GM21528 (cell line): Measurements from ENCODE around the gene RSL1D1.
"Not testable (repeated sequence)": the region's sequence is repeated elsewhere in the genome, so short reads cannot be mapped to it uniquely, and the experiment has no call there.

Source experiments
- ATAC-seq: cut with Tn5 transposase; IDR thresholded peaks from one replicate; pipeline ENCODE4 v1.9.1; 2021; ENCODE audit warnings: mild to moderate bottlenecking, moderate library complexity; ENCODE audit not compliant: unreplicated experiment, low FRiP score

Gene RSL1D1

DNA sequence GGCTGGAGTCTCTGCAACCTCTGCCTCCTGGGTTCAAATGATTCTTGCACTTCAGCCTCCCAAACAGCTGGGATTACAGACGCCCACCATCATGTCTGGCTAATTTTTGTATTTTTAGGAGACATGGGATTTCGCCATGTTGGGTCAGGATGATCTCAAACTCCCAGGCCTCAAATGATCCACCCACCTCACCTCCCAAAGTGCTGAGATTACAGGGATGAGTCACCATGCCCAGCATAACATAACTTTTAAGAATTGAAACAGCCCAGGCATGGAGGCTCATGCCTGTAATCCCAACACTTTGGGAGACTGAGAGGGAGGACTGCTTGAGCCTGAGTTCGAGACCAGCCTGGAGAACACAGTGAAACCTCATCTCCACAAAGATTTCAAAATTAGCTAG lies 2.5 kb downstream of the RSL1D1 start:
- no peak for ATAC-seq

DNA sequence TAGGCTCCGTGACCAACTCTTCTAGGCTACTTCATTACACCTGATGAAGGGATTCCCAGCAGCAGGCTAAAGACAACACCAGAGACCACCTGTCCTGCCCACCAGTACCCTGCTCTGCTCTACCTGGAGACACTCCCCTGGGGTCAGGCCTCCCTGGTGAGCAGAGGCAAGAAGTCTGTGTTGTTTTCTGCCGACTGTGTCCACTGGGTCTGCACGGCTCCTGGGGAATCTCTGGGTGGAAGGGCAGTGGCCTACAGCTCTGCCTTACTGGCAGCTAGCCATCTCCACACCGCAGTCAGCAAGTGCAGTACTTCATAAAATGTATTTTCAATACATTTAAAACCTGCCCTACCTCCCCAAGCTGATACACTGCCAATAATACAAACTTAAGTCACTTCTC lies 6.8 kb downstream of the RSL1D1 start:
- no peak for ATAC-seq

DNA sequence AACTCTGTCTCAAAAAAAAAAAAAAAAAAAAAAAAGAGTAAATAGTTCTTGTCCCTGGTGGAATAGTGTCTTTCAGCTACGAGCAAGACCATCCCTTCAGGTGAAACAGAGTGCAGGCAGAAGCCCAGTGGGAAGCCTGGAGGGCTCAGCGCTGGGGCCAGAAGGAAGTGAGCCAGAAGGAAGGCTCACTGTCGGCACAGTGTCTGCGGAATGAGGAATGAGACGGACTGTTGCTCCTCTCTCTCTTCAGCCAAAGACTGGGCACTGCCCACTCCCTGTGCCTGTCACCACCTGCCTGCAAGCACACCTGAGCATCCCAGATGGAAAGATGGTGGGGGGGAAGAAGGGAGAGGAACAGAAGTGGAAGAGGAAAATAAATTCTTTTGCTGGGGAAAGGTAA lies 7.5 kb downstream of the RSL1D1 start:
- ATAC-seq: no peak

DNA sequence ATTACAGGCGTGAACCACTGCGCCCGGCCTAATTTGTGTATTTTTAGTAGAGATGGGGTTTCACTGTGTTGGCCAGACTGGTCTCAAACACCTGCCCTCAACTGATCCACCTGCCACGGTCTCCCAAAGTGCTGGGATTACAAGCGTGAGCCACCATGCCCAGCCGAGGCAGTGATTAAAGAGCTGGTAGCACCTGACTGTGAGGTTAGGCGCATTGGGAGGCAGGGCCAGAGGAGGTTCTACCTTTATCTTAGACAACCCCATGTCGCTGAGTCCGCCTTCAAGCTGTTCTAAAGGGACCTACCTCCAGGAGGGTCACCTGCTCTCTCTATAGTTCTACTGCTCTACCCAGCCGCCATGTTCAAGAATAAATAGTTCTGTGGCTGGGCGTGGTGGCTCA lies 8.1 kb downstream of the RSL1D1 start:
- no peak for ATAC-seq

DNA sequence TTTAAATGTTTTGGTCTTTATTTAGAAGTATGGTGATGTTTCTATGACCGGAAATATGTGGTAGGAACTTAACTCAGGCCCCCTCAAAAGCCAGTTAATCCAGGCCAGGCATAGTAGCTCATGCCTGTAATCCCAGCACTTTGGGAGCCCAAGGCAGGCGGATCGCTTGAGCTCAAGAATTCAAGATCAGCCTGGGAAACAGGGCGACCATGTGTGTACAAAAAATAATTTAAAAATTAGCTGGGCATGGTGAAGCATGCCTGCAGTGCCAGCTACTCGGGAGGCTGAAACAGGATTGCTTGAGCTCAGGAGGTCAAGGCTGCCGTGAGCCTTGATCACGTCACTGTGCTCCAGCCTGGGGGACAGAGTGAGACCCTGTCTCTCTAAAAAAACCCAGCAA lies 10.3 kb downstream of the RSL1D1 start:
- no peak for ATAC-seq

DNA sequence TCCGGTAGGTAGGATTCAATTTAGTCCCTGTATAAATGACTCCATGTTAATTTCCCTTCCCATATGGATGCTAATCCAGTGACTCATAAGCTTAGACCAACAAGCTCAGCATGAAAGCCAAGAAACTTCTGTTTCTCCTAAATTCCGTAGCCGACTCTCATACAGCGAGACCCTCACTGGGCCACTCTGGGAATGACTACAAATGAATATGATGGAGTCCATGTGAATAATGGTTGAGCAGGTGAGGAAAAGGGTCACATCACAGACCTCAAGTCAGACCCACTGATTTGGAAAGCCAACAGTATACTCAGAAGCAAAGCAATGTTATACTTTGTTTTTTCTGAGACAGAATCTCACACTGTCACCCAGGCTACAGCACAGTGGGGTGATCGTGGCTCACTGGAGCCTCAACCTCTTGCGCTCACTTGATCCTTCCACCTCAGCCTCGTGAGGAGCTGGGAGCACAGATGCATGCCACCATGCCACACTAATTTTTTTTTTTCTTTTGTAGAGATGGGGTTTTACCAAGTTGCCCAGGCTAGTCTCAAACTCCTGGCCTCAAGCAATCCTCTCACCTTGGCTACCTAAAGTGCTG lies 14.6 kb downstream of the RSL1D1 start:
- ATAC-seq: no peak

DNA sequence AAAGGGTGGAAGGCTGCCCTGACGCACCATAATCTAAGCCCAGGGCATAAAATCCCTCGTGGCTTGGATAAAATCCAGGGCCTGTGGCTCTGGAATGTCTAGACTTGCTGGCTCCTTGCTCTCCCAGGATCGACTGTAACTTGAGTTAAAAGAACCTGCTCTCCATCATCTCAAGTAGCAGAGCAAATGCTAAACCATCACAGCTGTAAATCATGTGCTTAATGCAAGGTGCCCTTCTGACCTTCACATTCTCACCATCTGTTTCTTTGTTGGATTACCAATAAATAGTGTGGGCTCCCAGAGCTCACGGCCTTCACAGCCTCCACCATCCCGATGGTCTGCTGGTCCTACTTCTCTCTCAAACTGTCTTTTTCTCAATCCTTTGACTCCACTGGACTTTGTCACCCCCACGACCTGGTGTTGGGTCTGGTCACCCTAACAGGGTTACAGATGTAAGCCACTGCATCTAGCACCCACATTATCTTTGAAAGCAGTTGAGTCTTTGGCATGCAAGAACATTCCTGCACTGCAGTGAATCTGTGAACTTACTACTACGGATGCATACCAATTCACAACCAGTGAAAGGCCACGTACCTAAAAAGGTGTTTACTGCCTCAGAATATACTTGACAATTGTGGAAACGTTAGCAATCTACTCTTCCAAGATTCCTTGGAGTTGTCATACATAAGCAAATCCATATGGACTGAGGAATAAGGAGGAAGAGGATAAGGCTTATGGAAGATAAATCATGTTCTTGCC lies 15.3 kb downstream of the RSL1D1 start:
- no peak for ATAC-seq

DNA sequence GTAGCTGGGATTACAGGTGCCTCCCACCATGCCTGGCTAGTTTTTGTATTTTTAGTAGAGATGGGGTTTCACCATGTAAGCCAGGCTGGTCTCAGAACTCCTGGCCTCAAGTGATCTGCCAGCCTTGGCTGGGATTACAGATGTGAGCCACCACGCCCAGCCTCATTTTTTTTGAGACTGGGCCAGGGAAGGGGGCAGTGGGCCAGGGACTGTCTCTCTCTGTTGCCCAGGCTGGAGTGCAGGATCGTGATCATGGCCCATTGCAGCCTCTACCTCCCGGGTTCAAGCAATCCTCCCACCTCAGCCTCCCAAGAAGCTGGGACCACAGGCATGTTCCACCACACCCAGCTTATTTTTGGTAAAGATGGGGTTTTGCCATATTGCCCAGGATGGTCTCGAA lies 16.0 kb downstream of the RSL1D1 start:
- no peak for ATAC-seq

DNA sequence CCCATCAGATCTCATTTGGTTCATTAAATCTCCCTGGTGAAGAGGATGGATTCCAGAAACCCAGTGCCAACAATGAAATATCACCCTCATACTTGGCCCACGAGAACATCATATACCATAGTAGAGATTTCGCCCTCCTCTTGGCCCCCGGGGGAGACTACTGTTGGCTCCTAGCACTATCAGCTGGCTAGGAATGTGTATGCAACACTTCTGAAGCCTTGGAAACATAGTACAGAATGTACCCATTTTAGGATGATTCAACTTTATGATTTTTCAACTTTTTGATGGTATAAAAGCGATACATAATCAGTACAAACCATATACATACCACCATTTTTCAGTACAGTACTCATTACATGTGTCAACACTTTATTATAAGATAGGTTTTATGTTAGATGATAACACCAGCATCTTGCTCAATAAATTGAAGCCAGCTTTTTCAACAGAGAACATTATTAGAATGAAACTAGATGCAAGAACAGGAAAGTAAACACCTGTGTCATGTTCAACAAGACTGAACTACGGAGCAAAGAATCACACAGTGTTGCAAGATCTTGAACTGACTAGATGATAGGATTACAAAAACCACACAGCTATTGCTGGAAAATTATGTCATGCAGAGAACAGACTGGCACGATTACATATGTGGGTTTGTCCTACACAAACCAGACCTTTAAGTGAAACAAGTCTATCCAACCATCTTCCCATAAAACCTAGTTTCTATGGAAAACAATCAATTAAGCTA lies 17.2 kb downstream of the RSL1D1 start:
- no peak for ATAC-seq

DNA sequence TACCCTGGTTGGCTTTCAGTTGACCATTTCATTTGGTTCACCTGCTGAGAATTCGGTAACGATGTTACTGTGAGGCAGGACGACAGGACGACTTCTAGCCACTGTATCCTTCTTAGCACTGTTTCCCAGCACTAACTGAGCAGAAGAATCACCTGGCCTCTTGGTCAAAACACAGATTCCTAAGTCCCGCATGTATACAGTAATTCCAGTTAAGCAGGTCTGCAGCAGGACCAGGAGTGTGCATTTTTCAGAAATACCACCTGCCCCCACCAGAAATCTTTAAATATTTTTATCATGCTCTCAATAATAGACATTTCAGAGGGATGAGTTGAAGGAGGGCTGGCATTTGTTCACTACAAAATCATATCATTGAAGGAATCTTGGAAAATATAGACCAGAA lies 22.6 kb downstream of the RSL1D1 start:
- ATAC-seq: no peak

DNA sequence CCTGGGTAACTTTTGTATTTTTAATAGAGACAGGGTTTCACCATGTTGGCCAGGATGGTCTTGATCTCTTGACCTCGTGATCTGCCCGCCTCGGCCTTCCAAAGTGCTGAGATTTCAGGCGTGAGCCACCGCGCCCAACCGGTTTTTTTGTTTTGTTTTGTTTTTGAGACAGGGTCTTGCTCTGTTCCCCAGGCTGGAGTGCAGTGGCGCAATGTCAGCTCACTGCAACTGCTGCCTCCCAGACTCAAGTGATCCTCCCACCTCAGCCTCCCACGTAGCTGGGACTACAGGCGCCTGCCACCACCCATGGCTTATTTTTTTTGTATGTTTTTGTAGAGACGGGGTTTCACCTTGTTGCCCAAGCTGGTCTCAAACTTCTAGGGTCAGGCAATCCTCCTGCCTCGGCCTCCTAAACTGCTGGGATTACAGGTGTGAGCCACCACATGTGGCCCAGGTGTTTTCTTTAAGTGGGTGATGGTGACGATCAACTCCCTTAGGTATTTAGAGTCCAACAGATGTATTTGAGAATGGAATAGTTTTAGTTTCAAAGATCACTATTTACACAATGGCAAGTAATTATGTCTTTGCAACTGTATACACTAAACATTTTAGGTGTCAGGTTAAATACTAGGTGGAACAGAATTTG lies 25.7 kb downstream of the RSL1D1 start:
- not testable (repeated sequence) for ATAC-seq

DNA sequence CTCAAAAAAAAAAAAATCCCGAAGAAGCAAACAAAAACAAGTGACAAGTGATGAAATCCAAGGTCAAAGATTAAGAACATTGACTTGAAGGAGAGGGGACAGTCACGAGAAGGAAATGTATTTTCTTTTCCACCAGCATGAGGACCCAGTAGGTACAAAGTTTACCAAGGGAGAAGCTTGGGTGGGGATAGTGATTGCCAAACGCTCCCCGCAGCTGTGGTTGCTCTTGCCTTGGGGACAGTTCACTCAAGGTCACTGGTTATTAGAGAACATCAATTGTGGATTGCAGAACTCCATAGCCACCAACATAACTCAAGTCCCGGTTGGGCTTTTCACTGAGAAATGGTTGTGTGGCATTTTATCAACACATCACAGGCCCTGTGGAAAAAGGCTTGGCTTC lies 27.0 kb downstream of the RSL1D1 start:
- ATAC-seq: no peak

DNA sequence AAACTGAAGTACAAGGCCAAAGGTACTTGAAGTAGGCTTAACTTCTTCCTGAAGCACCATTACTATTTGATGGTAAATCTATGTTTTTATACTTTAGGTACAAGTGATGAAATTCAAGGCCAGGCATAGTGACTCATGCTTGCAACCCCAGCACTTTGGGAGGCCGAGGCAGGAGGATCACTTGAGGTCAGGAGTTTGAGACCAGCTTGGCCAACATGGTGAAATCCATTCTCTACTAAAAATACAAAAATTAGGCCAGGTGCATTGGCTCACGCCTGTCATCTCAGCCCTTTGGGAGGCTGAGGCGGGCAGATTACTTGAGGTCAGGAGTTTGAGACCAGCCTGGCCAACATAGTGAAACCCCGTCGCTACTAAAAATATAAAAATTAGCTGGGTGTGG lies 27.7 kb downstream of the RSL1D1 start:
- not testable (repeated sequence) for ATAC-seq

DNA sequence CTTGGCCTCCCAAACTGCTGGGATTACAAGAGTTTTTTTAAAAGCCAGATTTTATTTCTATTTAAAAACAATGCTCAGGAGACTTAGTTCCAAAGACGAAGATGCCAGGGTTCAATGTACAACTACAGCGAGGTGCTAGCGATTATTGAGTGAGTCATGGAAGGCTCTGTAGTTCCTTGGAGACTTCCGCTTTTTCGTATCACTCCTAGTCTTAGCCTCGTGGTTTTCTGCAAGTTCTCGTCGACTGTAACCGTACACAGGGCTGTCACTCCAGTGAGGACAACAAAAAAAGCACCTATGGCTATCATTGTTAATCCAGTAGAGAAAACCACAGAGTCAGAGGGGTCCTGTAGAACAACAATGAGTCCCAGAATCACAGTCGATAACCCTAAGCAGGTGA lies 31.5 kb downstream of the RSL1D1 start:
- no peak for ATAC-seq

DNA sequence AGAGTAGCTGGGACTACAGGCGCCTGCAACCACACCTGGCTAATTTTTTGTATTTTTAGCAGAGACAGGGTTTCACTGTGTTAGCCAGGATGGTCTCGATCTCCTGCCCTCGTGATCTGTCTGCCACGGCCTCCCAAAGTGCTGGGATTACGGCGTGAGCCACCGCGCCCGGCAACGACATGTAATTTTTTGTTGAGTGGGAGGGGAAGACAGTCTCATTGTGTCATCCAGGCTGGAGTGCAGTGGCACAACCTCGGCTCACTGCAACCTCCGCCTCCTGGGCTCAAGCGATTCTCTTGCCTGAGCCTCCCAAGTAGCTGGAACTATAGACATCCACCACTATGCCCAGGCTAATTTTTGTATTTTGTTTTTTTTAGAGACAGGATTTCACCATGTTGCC lies 32.4 kb downstream of the RSL1D1 start:
- ATAC-seq: not testable (repeated sequence)

DNA sequence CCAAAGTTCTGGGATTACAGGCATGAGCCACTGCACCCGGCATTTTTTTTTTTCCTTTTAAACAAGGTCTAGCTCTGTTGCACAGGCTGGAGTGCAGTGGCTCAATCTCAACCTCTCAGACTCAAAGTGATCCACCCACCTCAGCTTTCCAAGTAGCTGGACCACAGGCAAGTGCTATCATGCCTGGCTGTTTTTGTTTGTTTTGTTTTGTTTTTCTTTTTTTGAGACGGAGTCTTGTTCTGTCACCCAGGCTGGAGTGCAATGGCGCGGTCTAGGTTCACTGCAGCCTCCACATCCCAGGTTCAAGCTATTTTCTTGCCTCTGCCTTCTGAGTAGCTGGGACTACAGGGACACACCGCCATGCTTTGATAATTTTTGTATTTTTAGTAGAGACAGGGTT lies 35.2 kb downstream of the RSL1D1 start:
- ATAC-seq: no peak

DNA sequence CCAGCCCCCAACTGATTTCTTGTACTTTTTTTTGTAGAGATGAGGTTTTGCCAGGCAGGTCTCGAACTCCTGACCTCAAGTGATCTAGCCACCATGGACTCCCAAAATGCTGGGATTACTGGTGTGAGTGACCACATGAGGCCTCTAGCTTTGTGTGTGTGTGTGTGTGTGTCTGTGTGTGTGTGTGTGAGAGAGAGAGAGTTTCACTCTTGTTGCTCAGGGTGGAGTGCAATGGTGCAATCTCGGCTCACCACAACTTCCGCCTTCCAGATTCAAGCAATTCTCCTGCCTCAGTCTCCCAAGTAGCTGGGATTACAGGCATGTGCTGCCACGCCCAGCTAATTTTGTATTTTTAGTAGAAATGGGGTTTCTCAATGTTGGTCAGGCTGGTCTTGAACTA lies 36.5 kb downstream of the RSL1D1 start:
- not testable (repeated sequence) for ATAC-seq

DNA sequence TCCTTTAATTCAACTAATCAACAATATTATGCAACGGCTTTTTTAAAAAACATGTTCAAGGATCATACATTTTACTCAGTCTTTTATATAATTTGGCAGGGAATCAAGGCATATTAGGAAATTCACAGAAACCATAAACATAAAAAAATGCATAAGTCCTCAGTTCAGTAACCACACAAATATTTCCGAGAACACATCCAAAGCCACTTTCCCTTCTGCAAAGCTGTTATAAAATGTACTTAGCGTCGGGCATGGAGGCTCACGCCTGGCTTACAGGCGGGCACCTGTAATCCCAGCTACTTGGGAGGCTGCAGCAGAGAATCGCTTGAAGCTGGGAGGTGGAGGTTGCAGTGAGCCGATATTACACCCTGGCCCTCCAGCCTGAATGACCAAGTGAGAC lies 44.6 kb downstream of the RSL1D1 start:
- no peak for ATAC-seq

DNA sequence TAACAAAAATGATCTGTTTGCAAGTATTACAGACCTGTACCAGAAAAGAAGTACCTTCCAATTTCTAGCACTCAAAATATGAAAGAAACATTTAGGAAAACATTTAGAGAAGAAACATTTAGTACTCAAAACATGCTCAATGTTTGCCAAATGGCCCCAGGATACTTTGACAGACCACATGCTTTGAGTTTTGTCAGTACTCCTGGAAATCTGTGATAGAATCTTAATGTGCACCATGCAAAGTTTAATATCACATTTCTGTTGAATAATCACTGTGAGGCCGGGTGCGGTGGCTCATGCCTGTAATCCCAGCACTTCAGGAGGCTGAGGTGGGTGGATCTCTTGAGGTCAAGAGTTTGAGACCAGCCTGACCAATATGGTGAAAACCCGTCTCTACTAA lies 45.8 kb downstream of the RSL1D1 start:
- no peak for ATAC-seq

DNA sequence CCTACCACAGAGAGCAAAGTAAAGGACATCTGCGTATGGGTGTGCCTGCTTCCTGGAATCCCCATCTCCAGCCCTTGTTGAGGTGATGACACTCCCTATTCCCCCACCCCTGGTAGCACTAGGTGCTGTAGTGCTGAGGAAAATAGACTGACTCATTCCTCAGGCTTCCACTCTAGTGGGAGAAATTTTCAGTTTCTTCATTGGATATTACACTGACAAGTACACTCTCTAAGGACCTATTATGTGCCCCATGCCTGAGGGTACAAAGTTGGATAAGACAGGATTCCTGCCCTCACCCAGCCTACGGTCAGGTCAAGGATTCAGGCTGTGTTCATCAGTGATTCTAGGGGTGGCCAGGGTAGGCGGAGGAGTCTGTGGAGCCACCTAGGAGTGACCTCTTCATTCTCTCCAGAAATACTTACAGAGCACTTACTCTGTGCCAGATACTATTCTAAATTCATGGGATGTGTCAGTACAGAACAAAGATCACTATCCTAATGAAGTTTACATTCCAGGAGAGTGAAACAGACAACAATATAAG lies 49.8 kb downstream of the RSL1D1 start:
- ATAC-seq: no peak

DNA sequence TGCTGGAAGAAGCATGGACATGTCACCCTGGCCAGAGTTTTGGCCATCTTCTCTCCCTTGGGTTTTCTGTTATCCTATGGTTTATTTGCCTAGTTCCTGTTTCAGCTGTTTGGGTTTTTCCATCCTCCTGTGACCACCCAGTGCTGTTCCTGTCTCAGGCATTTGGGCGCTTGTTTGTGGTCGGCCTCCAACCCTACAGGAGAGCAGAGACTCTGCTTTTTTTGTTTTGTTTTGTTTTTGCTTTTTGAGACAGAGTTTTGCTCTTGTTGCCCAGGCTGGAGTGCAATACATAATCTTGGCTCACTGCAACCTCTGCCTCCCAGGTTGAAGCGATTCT lies 51.0 kb downstream of the RSL1D1 start:
- no peak for ATAC-seq
